Subcutaneous abdominal adipose tissue (tissue), 5 donors: Measurements from ENCODE around the gene SCARB1.

Experiments
- H3K27ac ChIP-seq: one replicate; pipeline ENCODE4 v1.7.0; 2013; ENCODE audit warnings: low read depth, mild to moderate bottlenecking, inconsistent platforms, low read length, moderate library complexity
- H3K27me3 ChIP-seq, 5 donors: one replicate each; pipeline ENCODE4 v1.7.0; 2013; ENCODE audit warnings: low read length in 5 of 5, inconsistent platforms in 1 of 5; ENCODE audit not compliant: control insufficient read depth in 5 of 5, insufficient read depth in 4 of 5
- H3K36me3 ChIP-seq, 5 donors: one replicate each; pipeline ENCODE4 v1.7.0; 2013; ENCODE audit warnings: low read length in 5 of 5; ENCODE audit not compliant: control insufficient read depth in 5 of 5, insufficient read depth in 5 of 5
- H3K4me1 ChIP-seq, 5 donors: one replicate each; pipeline ENCODE4 v1.7.0; 2013; ENCODE audit warnings: low read length in 5 of 5, mild to moderate bottlenecking in 3 of 5, moderate library complexity in 1 of 5; ENCODE audit not compliant: control insufficient read depth in 5 of 5, insufficient read depth in 5 of 5
- H3K4me3 ChIP-seq, 5 donors: one replicate each; pipeline ENCODE4 v1.7.0; 2013; ENCODE audit warnings: low read length in 5 of 5, low read depth in 1 of 5
- H3K9ac ChIP-seq, 5 donors: one replicate each; pipeline ENCODE4 v1.7.0; 2013; ENCODE audit warnings: low read length in 5 of 5, mild to moderate bottlenecking in 4 of 5, moderate library complexity in 3 of 5
- H3K9me3 ChIP-seq, 5 donors: one replicate each; pipeline ENCODE4 v1.7.0; 2013; ENCODE audit warnings: low read length in 5 of 5; ENCODE audit not compliant: control insufficient read depth in 5 of 5
- donor health status: healthy.
- donor health status: healthy.
- donor health status: healthy.
- donor health status: healthy.
- donor health status: healthy.

The SCARB1 gene

GRCh38 chr12:124747426-124748161, 116.1 kb downstream of the SCARB1 start:
- H3K36me3 ChIP-seq: no peaks in the 10 kb centered on the region
- no peak overlapping the region for H3K9ac ChIP-seq
- peaks cover 6 to 27% (median 25%) of the 10 kb centered on the region in 5 donors for H3K4me1 ChIP-seq
- H3K9me3 ChIP-seq: peaks cover 0 to under 1% (median 0%) of the 10 kb centered on the region in 5 donors
- H3K27me3 ChIP-seq: no peaks in the 10 kb centered on the region
- H3K4me3 ChIP-seq: no peak overlapping the region
- H3K27ac ChIP-seq: no peak overlapping the region

DNA sequence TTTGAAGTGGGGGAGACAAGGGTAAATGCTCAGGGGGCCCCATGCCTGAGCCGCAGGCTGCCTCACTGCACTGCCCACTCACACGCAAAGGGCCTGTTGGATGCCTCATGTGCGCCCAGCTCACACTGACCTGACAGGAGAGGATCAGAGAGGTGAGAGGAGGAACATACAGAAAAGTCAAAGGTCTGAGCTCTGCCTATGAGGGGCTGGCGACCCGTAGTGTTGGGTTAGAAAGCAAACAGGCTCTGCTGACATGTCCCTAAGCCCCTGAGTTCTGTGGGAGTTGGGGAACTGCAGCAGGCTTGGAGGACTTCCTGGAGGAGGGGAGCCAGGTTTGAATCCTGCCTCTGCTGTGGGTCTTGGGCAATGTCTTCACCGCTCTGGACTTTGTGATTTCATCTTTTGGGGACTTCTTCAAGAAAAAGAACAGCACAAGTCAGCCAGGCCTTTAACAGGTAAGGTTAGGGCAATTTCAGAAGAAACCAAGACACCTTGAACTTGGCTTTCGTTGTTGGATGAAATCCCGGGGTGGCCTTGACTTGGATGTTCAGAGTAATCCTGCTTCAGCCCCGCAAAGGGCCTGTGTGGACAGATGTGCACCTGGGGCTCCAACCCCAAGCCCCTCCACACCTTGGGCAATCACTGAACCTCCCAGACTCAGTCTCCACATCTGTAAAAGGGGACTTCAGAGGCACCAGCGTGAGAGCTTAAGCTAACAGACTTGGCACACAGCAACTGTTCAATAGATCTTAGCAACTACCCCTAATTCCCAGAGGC, 116.8 kb downstream of the SCARB1 start:
- no peak overlapping the region for H3K4me3 ChIP-seq
- H3K27ac ChIP-seq: peak overlapping the region; percentile 70
- peaks cover 6 to 20% (median 19%) of the 10 kb centered on the region in 5 donors for H3K4me1 ChIP-seq
- H3K9ac ChIP-seq: peak overlapping the region in 2 of 5 donors; percentile 47 to 48
- H3K36me3 ChIP-seq: no peaks in the 10 kb centered on the region
- H3K9me3 ChIP-seq: no peaks in the 10 kb centered on the region
- no peaks in the 10 kb centered on the region for H3K27me3 ChIP-seq

DNA sequence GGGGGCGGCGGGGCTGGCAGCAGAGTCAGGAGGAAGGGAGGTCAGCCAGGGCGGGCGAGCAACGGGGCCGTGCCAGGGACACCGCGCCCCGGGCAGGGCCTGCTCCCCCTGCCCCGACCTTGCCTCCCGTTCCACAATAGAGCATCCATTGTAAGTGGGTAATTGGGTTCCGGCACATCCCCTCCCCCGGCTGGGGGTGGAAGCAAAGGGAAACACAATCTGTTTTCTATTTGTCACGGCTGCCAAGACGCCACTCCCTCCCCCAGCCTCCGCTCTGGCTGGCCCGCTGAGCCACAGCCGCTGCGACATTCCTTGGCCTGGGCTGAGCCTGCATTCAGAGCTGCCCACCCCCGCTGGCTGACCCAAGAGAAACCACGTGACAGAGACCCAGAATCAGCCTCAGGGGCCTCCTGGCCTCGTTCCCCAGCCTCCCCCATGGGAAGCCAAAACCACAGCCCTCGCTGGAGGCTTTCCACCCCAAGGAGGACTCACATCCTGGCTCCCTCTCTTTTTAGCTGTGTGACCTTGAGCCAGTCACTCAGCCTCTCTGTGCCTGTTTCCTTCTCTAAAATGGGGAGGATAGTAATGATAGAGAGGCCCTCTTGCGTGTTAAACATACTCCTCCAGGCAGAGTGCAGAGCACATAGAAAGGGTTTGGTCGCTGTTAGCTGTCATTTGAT, 117.6 kb downstream of the SCARB1 start:
- Histone ChIP-seq H3K9ac (peak overlapping the region in 2 of 5 donors; percentile 47 to 48), H3K27ac (peak overlapping the region; percentile 70), H3K36me3 (no peaks in the 10 kb centered on the region), H3K4me3 (peak overlapping the region in 1 of 5 donors; percentile 39), H3K4me1 (peaks cover 6 to 23% (median 20%) of the 10 kb centered on the region in 5 donors), H3K9me3 (no peaks in the 10 kb centered on the region), H3K27me3 (no peaks in the 10 kb centered on the region)

DNA sequence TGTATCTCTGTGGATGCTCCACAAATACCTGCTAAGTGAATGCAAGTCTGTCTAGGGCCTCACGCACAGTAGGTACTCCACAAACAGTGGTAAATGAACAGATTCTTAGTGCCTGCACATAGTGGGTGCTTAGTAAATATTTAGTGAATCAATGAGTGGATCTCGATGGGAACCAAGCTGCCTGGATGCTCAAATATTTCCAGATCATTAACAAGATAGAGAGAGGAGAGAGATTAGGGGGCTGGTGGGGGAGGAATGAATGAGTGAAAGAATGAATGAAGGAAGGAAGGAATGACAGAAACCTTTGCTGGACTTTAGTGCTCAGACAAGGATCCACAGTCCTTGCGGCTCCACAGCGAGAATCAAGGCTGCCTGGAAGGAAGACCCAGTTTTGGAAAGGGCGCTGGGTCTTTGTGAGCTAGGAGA, 118.2 kb downstream of the SCARB1 start:
- Histone ChIP-seq H3K9me3 (no peaks in the 10 kb centered on the region), H3K4me3 (peak overlapping the region in 1 of 5 donors; percentile 39), H3K9ac (peak overlapping the region in 1 of 5 donors; percentile 28), H3K27me3 (no peaks in the 10 kb centered on the region), H3K36me3 (no peaks in the 10 kb centered on the region), H3K27ac (peak overlapping the region; percentile 70), H3K4me1 (peaks cover 10 to 29% (median 20%) of the 10 kb centered on the region in 5 donors)

GRCh38 chr12:124744659-124745464, 118.8 kb downstream of the SCARB1 start:
- Histone ChIP-seq H3K36me3 (no peaks in the 10 kb centered on the region), H3K27me3 (no peaks in the 10 kb centered on the region), H3K27ac (peak overlapping the region; percentile 70), H3K4me3 (no peak overlapping the region), H3K4me1 (peaks cover 11 to 35% (median 20%) of the 10 kb centered on the region in 5 donors), H3K9ac (peak overlapping the region in 1 of 5 donors; percentile 28), H3K9me3 (peaks cover 0 to 4% (median under 1%) of the 10 kb centered on the region in 5 donors)

DNA sequence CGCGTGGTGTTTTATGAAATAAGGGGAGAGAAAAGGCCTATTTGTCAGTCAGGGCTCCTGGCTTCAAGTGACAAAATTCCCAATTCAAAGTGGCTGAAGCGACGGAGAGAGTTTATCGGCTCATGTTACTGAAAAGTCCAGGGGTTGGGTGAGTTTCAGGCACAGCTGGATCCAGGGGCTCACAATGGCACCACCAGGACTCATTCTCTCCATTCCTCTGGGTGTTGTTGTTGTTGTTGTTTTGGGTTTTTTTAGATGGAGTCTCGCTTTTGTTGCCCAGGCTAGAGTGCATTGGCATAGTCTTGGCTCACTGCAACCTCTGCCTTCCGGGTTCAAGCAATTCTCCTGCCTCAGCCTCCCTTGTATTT, 119.4 kb downstream of the SCARB1 start:
- Histone ChIP-seq H3K9me3 (peaks cover 0 to 5% (median 3%) of the 10 kb centered on the region in 5 donors), H3K27ac (no peak overlapping the region), H3K36me3 (no peaks in the 10 kb centered on the region), H3K4me3 (no peak overlapping the region), H3K4me1 (peaks cover 11 to 35% (median 20%) of the 10 kb centered on the region in 5 donors), H3K9ac (no peak overlapping the region), H3K27me3 (no peaks in the 10 kb centered on the region)

DNA sequence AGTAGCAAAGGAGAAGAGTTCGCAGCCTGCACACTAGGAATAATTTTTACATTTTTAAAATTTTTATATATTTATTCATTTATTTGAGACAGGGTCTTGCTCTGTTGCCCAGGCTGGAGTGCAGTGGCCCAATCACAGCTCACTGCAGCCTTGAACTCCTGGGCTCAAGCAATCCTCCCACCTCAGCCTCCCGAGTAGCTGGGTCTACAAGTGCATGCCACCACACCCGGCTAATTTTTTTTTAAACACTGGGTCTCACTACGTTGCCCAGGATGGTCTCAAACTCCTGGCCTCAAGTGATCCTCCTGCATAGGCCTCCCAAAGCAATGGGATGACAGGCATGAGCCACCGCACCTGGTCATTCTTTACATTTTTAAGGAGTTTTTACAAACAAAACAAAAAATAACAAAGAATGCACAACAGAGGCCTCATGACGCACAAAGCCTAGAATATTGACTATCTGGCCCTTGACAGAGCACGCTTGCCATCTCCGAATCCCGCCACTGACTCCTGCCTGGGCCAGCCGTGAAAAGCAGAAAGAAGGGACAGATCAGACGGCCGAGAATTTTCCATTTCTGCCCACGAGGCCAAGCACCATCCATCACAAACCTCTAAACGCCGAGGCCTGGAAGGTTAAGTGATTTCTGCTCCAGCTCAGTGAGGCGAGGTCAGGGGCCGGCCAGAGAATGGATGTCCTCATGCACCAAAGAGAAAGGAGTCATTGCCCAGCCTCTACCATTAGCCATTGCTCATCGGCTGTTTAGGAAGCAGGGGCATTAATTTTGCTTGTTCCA, 120.0 kb downstream of the SCARB1 start:
- Histone ChIP-seq H3K9me3 (peaks cover 0 to 5% (median 3%) of the 10 kb centered on the region in 5 donors), H3K4me3 (no peak overlapping the region), H3K9ac (no peak overlapping the region), H3K27ac (no peak overlapping the region), H3K27me3 (no peaks in the 10 kb centered on the region), H3K4me1 (peaks cover 11 to 35% (median 20%) of the 10 kb centered on the region in 5 donors), H3K36me3 (no peaks in the 10 kb centered on the region)

DNA sequence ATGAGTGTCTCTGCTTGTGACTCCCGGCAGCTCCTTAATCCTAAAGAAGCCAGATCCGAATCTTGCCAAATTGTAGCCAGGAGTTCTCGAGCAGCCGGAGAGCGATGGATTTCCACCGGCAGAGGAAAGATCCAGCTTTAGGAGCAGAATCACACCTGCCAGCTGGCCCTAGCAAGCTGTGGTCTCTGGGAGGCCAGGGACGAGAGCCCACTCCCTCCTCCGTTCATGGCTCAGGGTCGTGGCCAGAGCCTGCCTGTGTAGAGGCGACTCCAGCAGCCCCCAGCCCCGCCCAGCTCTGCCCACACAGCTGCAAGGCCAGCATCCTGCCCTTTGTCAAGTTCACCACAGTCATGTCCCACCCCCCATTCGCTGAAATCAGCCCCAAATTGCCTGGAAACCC, 121.0 kb downstream of the SCARB1 start:
- Histone ChIP-seq H3K4me1 (peaks cover 11 to 38% (median 20%) of the 10 kb centered on the region in 5 donors), H3K27ac (no peak overlapping the region), H3K36me3 (no peaks in the 10 kb centered on the region), H3K9me3 (peaks cover 0 to 5% (median 3%) of the 10 kb centered on the region in 5 donors), H3K4me3 (no peak overlapping the region), H3K9ac (no peak overlapping the region), H3K27me3 (no peaks in the 10 kb centered on the region)

DNA sequence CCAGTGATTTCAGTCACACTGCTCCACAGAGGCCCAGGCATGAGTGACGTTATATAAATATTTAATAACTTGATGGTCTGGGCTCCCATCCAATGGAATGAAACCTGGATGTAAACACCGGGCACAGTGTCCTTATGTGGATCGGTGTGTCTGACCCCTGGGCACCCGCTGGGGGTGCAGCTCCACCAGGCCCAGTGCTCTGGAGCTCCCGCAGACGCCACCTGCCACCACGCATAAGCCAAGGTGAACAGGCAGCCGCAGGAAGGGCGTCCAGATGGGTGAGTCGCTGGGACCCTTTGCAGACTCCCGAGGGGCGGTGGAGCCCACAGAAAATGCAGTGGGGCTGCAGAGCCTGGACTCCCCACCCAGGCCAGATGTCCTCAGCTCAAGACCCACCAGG, 121.6 kb downstream of the SCARB1 start:
- H3K4me1 ChIP-seq: peaks cover 11 to 41% (median 18%) of the 10 kb centered on the region in 5 donors
- no peak overlapping the region for H3K27ac ChIP-seq
- peaks cover 0 to 5% (median 3%) of the 10 kb centered on the region in 5 donors for H3K9me3 ChIP-seq
- H3K36me3 ChIP-seq: no peaks in the 10 kb centered on the region
- no peaks in the 10 kb centered on the region for H3K27me3 ChIP-seq
- H3K4me3 ChIP-seq: no peak overlapping the region
- no peak overlapping the region for H3K9ac ChIP-seq
